ENCODE measurements around the gene PTMA.
A peak's percentile ranks its signal among the peaks of the same experiment; 100 is the strongest.

PTMA gene

GRCh38 chr2:231676243-231676642 lies 32.1 kb upstream of the PTMA start:
- DNase-seq (ENCODE audit: low read depth in 3 of 3), result no peak

GRCh38 chr2:231677632-231678104 lies 30.7 kb upstream of the PTMA start:
- peak; percentile 63 to 72 (median 68) for DNase-seq (ENCODE audit: low read depth in 3 of 3)

- DNase-seq (ENCODE audit: low read depth in 3 of 3), result no peak
Observed at GRCh38 chr2:231679908-231680284, 28.4 kb upstream of the PTMA start.

DNA sequence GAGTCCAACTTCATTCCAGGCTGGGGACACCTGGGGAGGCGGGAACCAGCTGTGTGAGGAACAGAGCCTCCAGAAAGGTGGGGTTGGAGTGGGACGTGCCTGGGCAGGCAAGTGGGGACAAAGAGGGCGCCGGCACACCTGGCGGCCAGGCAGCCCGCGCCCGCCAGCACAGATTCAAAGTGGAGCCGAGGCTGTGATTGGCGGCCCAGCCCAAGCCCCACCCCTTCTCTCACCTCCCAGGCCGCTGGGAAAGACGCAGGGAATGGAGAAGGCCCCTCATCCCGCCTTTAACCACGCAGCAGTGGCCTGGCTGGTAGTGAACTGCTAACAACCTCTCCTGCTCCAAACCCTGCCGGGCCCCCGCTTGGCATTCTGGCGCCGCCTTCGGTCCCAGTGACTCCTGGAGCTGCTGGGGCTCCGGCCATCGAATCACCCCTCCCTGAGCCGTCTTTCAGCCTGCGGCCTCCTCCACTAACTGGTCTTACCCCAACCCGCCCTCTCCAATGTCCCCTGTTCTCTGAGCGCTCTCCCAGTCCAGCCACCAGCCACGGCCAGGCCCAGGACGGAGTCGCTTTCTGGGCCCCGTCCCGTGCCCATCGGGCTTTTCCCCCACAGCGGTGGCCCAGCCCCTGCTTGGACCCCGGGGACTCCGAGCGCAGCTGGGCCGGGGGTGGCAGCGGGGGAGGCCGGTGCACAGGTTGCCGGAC lies 27.9 kb upstream of the PTMA start:
- DNase-seq (ENCODE audit: low read depth in 3 of 3), result no peak

- DNase-seq (ENCODE audit: low read depth in 3 of 3), result no peak
Observed at GRCh38 chr2:231680992-231681852, 27.1 kb upstream of the PTMA start.

DNA sequence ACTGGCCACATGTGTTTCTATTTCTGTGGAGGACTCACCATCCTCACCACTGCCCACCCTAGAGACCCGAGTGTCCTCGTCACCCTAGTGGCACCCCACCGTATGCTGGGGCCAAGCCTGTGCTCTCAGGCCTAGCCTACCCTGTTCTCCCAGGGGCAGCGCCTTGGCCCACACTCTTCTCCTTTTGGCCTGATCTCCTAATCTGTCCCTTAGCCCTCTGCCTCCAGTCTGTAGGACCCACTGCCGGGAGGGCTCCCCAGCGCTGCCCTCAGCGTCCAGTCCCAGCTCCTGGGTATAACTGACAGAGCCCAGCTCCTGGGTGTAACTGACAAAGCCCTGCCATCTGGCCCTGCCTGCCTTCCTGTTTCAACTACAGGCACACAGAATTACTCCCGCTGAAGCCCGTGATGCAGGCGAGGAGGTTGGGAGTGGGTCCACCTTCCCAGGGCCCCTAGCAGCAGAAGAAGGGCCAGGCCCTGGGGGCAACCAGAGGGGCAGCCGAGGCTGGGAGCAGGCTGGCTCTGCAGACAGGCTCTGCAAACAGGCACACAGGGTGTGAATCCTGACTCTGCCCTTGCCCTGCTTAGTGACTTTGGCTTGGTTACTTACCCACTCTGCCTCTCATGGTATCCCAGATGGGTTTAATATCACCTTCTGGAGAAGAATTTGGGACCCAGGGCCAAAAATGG lies 25.6 kb upstream of the PTMA start:
- no peak for DNase-seq (ENCODE audit: low read depth in 3 of 3)

DNA sequence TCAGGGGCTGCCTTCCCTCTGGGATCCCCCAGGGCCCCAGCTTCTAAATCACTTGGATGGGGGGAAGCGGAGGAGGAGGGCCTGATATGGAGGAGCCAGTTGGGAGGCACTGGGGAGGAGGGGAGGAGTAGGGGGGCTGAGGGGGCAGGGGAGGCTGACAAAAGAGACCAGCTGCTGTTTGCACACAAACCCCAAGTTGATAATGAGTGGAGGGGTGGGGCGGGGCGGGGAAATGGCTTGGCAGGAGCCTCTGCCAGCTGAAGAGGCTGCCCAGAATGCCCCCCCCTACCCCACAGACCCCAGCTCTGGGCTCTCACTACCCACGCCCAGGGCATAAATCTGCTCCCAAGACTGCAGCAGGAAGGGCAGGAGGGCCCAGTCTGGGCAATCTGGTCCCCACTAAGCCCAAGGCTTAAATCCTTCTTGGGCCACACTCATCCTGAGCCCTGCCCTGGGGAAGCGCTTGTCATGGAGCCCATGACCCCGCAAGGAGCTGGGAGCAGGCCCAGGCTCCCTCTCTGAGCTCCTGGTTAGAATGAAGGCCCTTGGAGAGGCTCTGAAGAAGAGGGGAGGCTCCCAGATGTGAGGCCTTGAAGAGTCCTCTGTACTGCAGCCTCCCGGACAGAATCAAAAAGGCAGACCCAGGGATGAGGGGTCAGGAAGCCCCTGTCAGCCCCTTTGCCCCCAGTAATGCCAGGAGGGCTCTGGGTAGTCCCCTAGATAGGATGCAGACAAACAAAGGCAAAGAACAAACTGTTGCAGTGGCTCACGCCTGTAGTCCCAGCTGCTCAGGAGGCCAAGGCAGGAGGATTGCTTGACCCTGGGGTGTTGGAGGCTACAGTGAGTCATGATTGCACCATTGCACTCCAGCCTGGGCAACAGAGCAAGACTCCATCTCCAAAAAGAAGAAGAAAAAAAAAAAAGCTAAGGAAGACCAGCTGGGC lies 24.8 kb upstream of the PTMA start:
- DNase-seq (ENCODE audit: low read depth in 3 of 3), result no peak

- no peak for DNase-seq (ENCODE audit: low read depth in 3 of 3)
Observed at GRCh38 chr2:231684314-231685223, 23.8 kb upstream of the PTMA start.

DNA sequence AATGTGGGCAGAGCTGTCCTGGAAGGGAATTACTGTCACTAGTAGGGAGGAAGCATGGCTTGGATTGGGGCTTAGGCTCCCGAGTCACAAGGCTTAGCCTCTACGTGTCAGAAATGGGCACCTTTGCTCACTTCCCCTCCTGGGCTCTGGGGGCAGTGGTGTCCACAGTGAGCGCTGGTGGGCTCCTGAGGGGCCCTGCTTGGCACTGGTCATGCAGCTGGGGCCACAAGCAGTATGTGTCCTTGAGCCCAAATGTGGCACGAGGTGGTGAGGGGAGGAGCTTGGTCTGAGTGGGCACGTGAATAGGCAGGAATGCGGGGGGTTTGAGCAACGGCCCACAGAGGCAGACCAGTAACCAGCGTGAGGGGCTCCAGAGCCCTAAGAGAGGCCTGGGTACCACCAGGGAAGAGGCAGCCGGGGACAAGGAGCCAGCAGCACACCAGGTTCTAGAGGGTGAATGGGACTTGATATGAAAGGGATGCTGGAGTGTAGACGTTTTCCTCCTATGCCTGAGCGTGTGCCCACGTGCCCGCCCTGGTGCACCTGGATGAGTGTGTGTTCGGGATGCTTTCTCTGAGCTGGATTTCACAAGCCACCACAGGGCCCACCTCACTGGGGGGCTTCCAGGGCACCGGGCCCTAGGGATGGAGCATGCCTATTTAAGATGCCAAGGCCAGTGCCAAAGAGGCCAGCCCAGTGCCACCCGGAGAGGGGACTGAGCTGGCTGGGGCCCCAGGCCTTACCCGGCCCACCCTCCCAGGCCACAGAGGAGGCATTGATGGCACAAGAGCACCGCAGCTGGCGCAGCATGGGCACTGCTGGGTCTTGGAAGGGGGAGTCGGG lies 22.8 kb upstream of the PTMA start:
- no peak for DNase-seq (ENCODE audit: low read depth in 3 of 3)

DNA sequence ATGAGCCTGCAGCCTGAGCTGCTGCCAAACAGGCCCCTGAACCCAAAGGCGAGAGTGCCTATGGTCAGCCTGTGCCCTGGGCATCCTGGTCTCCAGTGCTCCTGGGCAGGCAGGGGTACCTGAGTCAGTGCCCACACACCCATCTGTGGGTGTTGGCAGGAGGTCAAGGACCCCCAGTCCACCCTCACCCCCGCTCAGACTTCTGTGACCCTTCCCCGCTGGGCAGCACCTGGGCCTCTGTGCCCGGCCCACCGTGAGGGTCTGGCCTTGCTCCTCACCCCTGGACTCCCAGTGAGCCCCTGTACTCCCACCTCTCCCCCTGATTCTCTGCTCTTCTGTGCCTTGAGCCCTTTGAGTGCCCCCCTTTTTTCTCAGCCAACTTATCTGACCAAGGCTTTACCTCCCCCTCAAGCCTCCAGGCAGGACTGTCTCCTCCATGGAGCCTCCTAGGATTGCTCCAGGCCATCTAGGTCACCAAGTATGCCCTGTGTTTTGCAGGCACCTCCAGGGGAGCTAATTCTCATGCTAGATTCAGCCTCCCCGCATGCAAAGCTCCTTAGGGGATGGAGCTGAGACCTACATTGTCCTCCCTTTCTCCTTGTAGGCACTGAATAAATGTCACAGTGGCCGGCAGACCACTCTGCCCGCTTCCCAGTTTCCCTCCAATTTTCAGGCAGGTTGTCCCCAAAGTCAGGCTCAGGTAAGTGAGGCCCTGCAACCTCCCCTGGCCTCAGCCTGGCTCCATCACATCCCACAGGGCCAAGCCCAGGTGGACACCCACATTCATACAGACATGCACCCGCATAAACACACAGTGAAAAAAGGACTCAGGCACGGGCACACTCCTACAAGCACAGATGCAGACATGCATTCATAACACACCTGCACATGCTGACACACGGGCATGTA lies 21.9 kb upstream of the PTMA start:
- no peak for DNase-seq (ENCODE audit: low read depth in 3 of 3)

- DNase-seq (ENCODE audit: low read depth in 3 of 3), result peak in 2 of 3 experiments; percentile 51 to 60
Observed at GRCh38 chr2:231687133-231687852, 21.0 kb upstream of the PTMA start.

- DNase-seq (ENCODE audit: low read depth in 3 of 3), result no peak
Observed at GRCh38 chr2:231687961-231688360, 20.4 kb upstream of the PTMA start.

DNA sequence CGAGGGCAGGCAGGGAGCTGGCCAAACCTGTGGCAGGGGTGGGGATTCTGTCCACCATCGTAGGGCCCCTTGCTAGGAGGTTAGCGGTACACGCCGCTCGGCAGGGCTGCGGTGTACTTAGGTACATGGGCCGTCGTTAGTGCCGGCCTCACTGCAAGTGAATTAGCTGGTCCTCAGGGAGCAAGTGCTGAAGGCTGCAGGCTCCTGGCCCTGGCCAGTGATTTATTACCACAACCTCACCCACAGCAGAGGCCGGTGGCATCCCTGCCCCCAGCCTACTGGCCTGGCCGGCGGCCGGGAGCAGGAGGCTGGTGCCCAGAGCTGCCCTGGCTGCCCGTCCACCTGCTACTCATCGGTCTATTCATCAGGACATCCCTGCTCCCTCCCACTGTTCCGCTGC lies 19.6 kb upstream of the PTMA start:
- no peak for DNase-seq (ENCODE audit: low read depth in 3 of 3)

DNA sequence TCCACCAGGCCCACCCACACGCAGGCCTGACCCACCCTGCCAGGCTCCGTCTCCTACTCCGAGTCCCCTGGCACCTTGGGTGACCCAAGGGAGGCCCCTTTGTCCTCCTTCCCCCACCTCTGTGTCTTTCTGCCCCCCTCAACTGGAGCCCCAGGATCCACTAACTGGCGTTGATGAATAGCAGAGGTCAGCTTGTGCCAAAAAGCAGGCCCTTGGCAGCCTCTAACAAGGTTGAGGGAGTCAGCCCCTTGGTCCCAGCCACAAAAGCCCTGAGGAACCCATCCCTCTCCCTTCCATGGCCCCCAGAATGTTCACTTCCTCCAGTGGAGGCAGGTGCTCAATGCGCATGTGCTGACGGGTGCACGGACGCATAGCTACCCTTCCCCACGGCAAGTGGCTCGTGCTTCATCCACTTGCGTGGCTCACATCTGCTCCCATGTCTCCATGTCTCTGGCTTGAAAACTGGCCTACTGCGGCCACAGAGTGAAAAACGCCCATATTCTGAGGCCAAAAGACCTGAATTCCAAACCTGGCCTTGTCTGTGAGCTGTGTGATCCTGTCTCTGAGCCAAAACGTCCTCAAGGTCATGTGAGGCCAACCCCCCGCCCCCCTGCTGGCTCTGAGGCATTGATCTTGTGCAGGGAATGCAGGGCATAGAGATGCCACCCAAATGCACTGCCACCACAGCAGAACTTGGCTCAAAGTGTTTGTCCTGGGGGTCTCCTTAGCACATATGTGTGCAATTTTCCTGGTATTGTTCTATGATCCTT lies 19.0 kb upstream of the PTMA start:
- no peak for DNase-seq (ENCODE audit: low read depth in 3 of 3)

GRCh38 chr2:231691251-231691772 lies 17.0 kb upstream of the PTMA start:
- no peak for DNase-seq (ENCODE audit: low read depth in 3 of 3)

- no peak for DNase-seq (ENCODE audit: low read depth in 3 of 3)
Observed at GRCh38 chr2:231692847-231693246, 15.5 kb upstream of the PTMA start.

DNA sequence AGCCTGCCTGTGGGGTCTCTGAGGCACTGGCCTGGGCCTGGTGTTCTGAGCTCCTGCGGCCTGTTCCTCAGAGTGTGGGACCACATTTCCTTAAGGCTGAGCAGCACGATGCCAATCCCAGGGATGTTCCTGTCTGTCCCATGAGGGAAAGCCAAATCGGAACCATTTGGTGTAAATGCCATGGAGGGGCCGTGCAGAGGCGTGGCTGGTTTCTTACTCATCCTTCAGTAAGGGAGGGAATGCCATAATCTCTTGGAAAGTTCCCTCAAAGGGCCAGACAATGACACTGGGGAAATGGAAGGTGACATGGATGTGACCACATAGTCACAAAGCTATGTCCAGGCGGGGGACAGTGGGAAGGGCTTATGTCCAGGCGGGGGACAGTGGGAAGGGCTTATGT lies 14.4 kb upstream of the PTMA start:
- DNase-seq (ENCODE audit: low read depth in 3 of 3), result no peak
